ENCODE results near the gene MYLK.

DNA sequence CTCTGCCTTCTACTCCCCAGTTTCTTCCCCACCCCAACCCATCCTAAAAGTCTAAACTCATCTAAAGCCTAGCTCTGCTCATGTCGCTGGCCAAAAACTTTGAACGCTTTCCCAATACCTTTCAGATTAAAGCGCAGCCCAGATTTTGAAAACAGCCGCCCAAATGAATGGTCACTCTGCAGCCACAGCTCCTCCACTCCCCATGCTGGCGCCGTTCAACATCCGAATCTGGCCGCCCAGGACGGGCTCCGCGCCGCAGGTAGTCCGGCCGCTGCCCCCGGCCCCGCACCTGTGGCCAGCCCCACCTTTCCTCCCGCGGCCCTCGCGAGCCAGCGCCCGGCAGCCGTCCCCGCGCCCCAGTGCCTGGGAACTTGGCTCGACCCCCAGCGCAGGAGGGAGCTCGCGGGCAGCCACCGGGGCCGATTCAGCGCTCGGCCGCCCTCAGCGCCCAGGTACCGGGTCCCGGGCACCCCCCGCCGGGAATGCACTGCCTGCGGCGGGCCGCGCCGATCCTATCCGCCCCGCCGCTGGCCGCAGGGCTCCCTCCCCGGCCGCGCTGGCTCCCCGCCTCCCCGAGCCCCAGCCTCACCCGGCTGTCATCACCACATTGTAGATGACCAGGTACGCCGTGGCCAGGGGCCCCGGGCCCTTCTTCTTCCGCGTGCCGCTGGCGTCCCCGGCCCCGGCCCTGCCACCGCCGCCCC, 299.7 kb downstream of the MYLK start:
- TF ChIP-seq CTCF (IDR thresholded peaks at IDR 0.05) (peak in 8 of 12 donors; percentile 10 to 52 (median 20)), POLR2A (IDR thresholded peaks at IDR 0.05) (no peak)
